ENCODE data around the gene SIGLEC8. TPM values are rescaled to one million over a fixed set of nuclear protein-coding genes. Genes with fewer than 3 reads are reported as not detected.
"Not testable (repeated sequence)": the region's sequence is repeated elsewhere in the genome, so short reads cannot be mapped to it uniquely, and the experiment has no call there.

The SIGLEC8 gene
- total and polyA plus RNA-seq, 5 donors from 2014 or later = not detected

GRCh38 chr19:51420511-51420910 is 37.7 kb downstream of the SIGLEC8 start:
- H3K9me3 Mint-ChIP-seq; DNase-seq; H3K4me3 ChIP-seq (ENCODE audit: low read depth, low read length); H3K4me3 Mint-ChIP-seq; H3K27ac ChIP-seq (ENCODE audit: insufficient read depth, low read length, poor library complexity, severe bottlenecking); H3K27me3 ChIP-seq (ENCODE audit: control insufficient read depth, insufficient read depth, low read length); H3K36me3 Mint-ChIP-seq; ATAC-seq (ENCODE audit: low read depth in 2 of 2); H3K27ac Mint-ChIP-seq; H3K36me3 ChIP-seq (ENCODE audit: control insufficient read depth, insufficient read depth, low read length); H3K4me1 ChIP-seq (ENCODE audit: control insufficient read depth, insufficient read depth, low read length, poor library complexity, severe bottlenecking); H3K4me1 Mint-ChIP-seq; H3K9me3 ChIP-seq (ENCODE audit: control insufficient read depth in 2 of 2, low read length in 2 of 2): not testable (repeated sequence)
- H3K27me3 Mint-ChIP-seq = peaks cover 17% of the 10 kb centered on the region

GRCh38 chr19:51418707-51419106 is 39.5 kb downstream of the SIGLEC8 start:
- no peak overlapping the region for H3K4me3 ChIP-seq (ENCODE audit: low read depth, low read length)
- H3K27ac ChIP-seq (ENCODE audit: insufficient read depth, low read length, poor library complexity, severe bottlenecking) = no peak overlapping the region
- Mint-ChIP-seq H3K4me1 (peaks cover 0 to 6% (median 0%) of the 10 kb centered on the region in 4 donors), H3K9me3 (no peaks in the 10 kb centered on the region), H3K36me3 (no peaks in the 10 kb centered on the region), H3K27ac (no peak overlapping the region), H3K4me3 (no peak overlapping the region), H3K27me3 (peaks cover 17% of the 10 kb centered on the region)
- DNase-seq (no peak), ATAC-seq (ENCODE audit: low read depth in 2 of 2) (no peak)
- H3K4me1 ChIP-seq (ENCODE audit: control insufficient read depth, insufficient read depth, low read length, poor library complexity, severe bottlenecking) = peaks cover 3% of the 10 kb centered on the region
- no peaks in the 10 kb centered on the region for H3K36me3 ChIP-seq (ENCODE audit: control insufficient read depth, insufficient read depth, low read length)
- no peaks in the 10 kb centered on the region for H3K27me3 ChIP-seq (ENCODE audit: control insufficient read depth, insufficient read depth, low read length)
- no peaks in the 10 kb centered on the region for H3K9me3 ChIP-seq (ENCODE audit: control insufficient read depth in 2 of 2, low read length in 2 of 2)

- Mint-ChIP-seq H3K27ac (peak overlapping the region in 1 of 3 donors; percentile 14), H3K4me1 (peaks cover 0 to 6% (median 0%) of the 10 kb centered on the region in 4 donors), H3K36me3 (no peaks in the 10 kb centered on the region), H3K4me3 (no peak overlapping the region), H3K27me3 (peaks cover 20% of the 10 kb centered on the region), H3K9me3 (no peaks in the 10 kb centered on the region)
- Histone ChIP-seq H3K27ac (ENCODE audit: insufficient read depth, low read length, poor library complexity, severe bottlenecking) (no peak overlapping the region), H3K27me3 (ENCODE audit: control insufficient read depth, insufficient read depth, low read length) (no peaks in the 10 kb centered on the region), H3K4me1 (ENCODE audit: control insufficient read depth, insufficient read depth, low read length, poor library complexity, severe bottlenecking) (peaks cover 3% of the 10 kb centered on the region), H3K36me3 (ENCODE audit: control insufficient read depth, insufficient read depth, low read length) (no peaks in the 10 kb centered on the region), H3K9me3 (ENCODE audit: control insufficient read depth in 2 of 2, low read length in 2 of 2) (no peaks in the 10 kb centered on the region), H3K4me3 (ENCODE audit: low read depth, low read length) (no peak overlapping the region)
- ATAC-seq (ENCODE audit: low read depth in 2 of 2) = peak in 1 of 2 donors; percentile 9
- DNase-seq = no peak
These were observed 40.5 kb downstream of the SIGLEC8 start for GRCh38 chr19:51417810-51418157.

- H3K4me3 ChIP-seq (ENCODE audit: low read depth, low read length) = no peak within 1 kb of the TSS
- peaks cover 20% of the 10 kb centered on the region for H3K27me3 Mint-ChIP-seq
- peaks cover 3% of the 10 kb centered on the region for H3K4me1 ChIP-seq (ENCODE audit: control insufficient read depth, insufficient read depth, low read length, poor library complexity, severe bottlenecking)
- no peaks in the 10 kb centered on the region for H3K9me3 Mint-ChIP-seq
- no peak for DNase-seq
- no peaks in the 10 kb centered on the region for H3K36me3 ChIP-seq (ENCODE audit: control insufficient read depth, insufficient read depth, low read length)
- no peak within 1 kb of the TSS for H3K4me3 Mint-ChIP-seq
- peaks cover 0 to 6% (median 0%) of the 10 kb centered on the region in 4 donors for H3K4me1 Mint-ChIP-seq
- ATAC-seq (ENCODE audit: low read depth in 2 of 2) = peak; percentile 53 to 54
- peak within 1 kb of the TSS in 2 of 3 donors; percentile 14 to 71 for H3K27ac Mint-ChIP-seq
- no peaks in the 10 kb centered on the region for H3K27me3 ChIP-seq (ENCODE audit: control insufficient read depth, insufficient read depth, low read length)
- H3K27ac ChIP-seq (ENCODE audit: insufficient read depth, low read length, poor library complexity, severe bottlenecking) = no peak within 1 kb of the TSS
- no peaks in the 10 kb centered on the region for H3K9me3 ChIP-seq (ENCODE audit: control insufficient read depth in 2 of 2, low read length in 2 of 2)
- H3K36me3 Mint-ChIP-seq = no peaks in the 10 kb centered on the region
These were observed 41.0 kb downstream of the SIGLEC8 start, which contains the start of gene SIGLEC10 for GRCh38 chr19:51417107-51417809. TSS of gene SIGLEC10 (minus strand) at chr19:51417642. CDS start at chr19:51417581, 61 bp downstream.

- H3K4me3 ChIP-seq (ENCODE audit: low read depth, low read length); H3K27me3 ChIP-seq (ENCODE audit: control insufficient read depth, insufficient read depth, low read length); H3K36me3 Mint-ChIP-seq; H3K9me3 Mint-ChIP-seq; H3K27ac ChIP-seq (ENCODE audit: insufficient read depth, low read length, poor library complexity, severe bottlenecking); ATAC-seq (ENCODE audit: low read depth in 2 of 2); DNase-seq; H3K9me3 ChIP-seq (ENCODE audit: control insufficient read depth in 2 of 2, low read length in 2 of 2); H3K4me3 Mint-ChIP-seq; H3K4me1 ChIP-seq (ENCODE audit: control insufficient read depth, insufficient read depth, low read length, poor library complexity, severe bottlenecking); H3K27ac Mint-ChIP-seq; H3K4me1 Mint-ChIP-seq; H3K36me3 ChIP-seq (ENCODE audit: control insufficient read depth, insufficient read depth, low read length): not testable (repeated sequence)
- peaks cover 18% of the 10 kb centered on the region for H3K27me3 Mint-ChIP-seq
These were observed 41.8 kb downstream of the SIGLEC8 start for GRCh38 chr19:51416422-51416821.

- Mint-ChIP-seq H3K9me3 (no peaks in the 10 kb centered on the region), H3K27ac (no peak overlapping the region), H3K36me3 (no peaks in the 10 kb centered on the region), H3K4me3 (no peak overlapping the region), H3K27me3 (peaks cover 12% of the 10 kb centered on the region), H3K4me1 (peaks cover 0 to 3% (median 0%) of the 10 kb centered on the region in 4 donors)
- no peak for DNase-seq
- no peak for ATAC-seq (ENCODE audit: low read depth in 2 of 2)
- Histone ChIP-seq H3K9me3 (ENCODE audit: control insufficient read depth in 2 of 2, low read length in 2 of 2) (no peaks in the 10 kb centered on the region), H3K27me3 (ENCODE audit: control insufficient read depth, insufficient read depth, low read length) (no peaks in the 10 kb centered on the region), H3K4me3 (ENCODE audit: low read depth, low read length) (no peak overlapping the region), H3K27ac (ENCODE audit: insufficient read depth, low read length, poor library complexity, severe bottlenecking) (no peak overlapping the region), H3K36me3 (ENCODE audit: control insufficient read depth, insufficient read depth, low read length) (no peaks in the 10 kb centered on the region), H3K4me1 (ENCODE audit: control insufficient read depth, insufficient read depth, low read length, poor library complexity, severe bottlenecking) (no peaks in the 10 kb centered on the region)
These were observed 43.1 kb downstream of the SIGLEC8 start for GRCh38 chr19:51415187-51415586.

GRCh38 chr19:51410950-51411748 is 47.1 kb downstream of the SIGLEC8 start:
- no peaks in the 10 kb centered on the region for H3K9me3 ChIP-seq (ENCODE audit: control insufficient read depth in 2 of 2, low read length in 2 of 2)
- no peaks in the 10 kb centered on the region for H3K27me3 ChIP-seq (ENCODE audit: control insufficient read depth, insufficient read depth, low read length)
- Mint-ChIP-seq H3K4me1 (peaks cover 0 to 2% (median 0%) of the 10 kb centered on the region in 4 donors), H3K27ac (no peak overlapping the region), H3K4me3 (no peak overlapping the region), H3K9me3 (peaks cover 0 to 1% (median 0%) of the 10 kb centered on the region in 7 donors), H3K36me3 (no peaks in the 10 kb centered on the region), H3K27me3 (peaks cover 11% of the 10 kb centered on the region)
- no peaks in the 10 kb centered on the region for H3K36me3 ChIP-seq (ENCODE audit: control insufficient read depth, insufficient read depth, low read length)
- H3K4me1 ChIP-seq (ENCODE audit: control insufficient read depth, insufficient read depth, low read length, poor library complexity, severe bottlenecking) = no peaks in the 10 kb centered on the region
- H3K4me3 ChIP-seq (ENCODE audit: low read depth, low read length) = no peak overlapping the region
- no peak for DNase-seq
- ATAC-seq (ENCODE audit: low read depth in 2 of 2) = no peak
- H3K27ac ChIP-seq (ENCODE audit: insufficient read depth, low read length, poor library complexity, severe bottlenecking) = no peak overlapping the region
